GM18867 (cell line): ENCODE results near the gene FITM1.
A peak's percentile ranks its signal among the peaks of the same experiment; 100 is the strongest.

ENCODE experiments used
- ATAC-seq: cut with Tn5 transposase; IDR thresholded peaks from one replicate; pipeline ENCODE4 v1.9.1; 2021; ENCODE audit warnings: mild to moderate bottlenecking, moderate library complexity; ENCODE audit not compliant: unreplicated experiment

The FITM1 gene

DNA sequence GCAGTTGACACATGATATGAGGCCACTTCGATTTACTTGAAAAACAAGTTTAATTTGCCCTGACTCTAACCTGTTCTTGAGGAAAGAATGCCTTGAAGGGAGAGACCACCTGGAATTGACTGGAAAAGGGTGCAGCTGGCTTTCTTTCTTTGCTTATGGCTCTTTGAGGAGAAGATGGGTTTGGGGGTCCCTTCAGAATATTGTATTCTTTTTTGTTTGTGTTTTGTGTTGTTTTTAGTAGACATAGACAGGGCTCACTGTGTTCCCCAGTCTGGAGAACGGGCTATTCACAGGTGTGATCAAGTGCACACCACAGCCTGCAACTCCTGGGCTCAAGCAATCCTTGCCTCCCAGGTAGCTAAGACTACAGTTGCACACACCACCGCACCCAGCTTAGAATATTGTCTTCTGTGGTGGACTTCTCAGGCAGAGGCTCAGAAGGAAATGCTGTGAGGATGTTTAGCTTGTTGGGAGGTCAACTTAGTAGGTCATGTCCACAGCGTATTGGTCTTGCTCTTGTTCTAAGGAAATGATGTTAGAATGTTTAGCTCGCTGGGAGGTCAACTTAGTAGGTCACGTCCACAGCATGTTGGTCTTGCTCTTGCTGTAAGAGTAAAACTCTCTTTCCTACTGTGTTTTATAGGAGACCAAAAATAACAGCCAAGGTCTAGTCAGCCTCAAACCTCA is 14.2 kb upstream of the FITM1 start:
- no peak for ATAC-seq

GRCh38 chr14:24117179-24117578 is 13.3 kb upstream of the FITM1 start:
- ATAC-seq, result no peak

GRCh38 chr14:24119691-24120090 is 10.8 kb upstream of the FITM1 start:
- ATAC-seq, result no peak

DNA sequence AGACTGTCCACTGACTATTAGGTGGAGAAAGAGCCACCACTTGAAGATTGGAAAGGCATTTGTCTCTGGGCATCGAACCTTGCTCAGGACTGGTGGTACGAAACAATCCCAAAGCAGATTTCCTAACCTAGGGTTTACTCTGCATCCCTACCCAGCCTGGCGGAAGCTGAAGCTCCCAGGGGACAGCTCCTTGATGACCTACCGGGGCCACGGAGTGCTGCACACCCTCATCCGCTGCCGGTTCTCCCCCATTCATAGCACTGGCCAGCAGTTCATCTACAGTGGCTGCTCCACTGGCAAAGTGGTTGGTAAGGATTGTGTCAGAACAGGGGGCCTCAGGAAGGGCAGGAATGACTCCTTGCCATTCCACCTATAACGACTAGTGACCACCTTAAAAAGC is 9.2 kb upstream of the FITM1 start:
- ATAC-seq, result no peak

DNA sequence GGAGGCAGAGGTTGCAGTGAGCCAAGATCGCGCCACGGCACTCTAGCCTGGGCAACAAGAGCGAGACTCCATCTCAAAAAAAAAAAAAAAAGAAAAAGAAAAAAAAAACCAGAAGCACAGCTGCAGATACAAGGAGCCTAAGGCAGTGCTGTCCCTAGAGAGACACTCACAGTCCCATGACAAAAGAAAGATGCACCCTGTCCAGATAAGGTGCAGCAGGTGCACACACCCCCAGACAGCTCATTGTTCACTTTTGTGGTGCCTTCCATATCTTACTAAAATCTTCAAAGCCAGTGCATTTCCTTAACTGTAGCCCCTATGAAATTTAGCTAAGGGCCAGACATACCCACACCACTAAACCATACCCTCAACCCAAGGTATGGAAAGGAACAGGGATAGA is 8.0 kb upstream of the FITM1 start:
- no peak for ATAC-seq

GRCh38 chr14:24122898-24123297 is 7.6 kb upstream of the FITM1 start:
- ATAC-seq, result no peak

DNA sequence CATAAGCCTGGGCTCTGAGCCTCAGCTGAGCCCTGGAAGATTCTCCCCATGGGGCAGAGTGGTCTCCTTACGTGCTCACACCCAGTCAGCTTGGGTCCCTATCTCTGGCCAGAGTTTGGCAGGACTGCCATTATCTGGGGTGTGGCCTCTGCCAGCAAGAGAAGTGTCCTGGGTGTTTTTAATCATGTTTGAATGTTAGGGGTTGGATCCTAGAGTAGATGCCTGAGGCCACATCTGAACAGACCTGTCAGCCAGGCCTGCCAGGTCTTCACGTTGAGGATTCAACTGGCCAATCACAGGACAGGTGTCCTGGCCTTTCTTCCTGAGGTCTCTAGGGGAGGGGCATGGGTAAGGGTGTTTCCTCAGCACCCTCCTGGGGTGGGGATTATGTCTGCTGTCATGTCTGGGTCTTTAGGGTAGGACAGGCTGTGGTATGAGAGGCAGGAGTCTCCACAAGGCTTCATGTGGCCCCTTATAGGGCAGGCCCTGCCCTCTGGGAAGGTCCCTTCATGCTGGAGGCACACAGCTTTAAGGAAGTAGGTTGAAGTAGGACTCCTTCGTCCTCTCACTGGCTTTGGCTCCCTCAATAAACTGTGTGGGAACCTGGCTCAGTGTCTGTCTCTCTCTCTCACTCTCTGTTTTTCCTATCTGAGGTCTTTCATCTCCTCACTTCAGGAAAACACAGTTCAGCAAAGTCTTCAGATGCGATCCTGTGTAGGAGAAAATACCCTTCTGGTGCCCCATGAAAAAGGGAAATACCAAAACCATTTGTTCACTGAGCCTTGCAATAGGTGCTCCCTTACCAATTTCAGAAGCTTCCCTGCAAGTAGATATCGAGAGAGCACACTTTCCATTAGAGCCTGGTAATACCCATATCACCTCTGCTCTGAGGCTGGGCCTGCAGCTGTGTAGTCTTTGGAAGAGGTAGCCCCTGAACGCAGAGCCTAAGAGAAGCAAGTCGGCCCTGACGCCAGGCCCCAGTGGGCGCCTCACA is 6.7 kb upstream of the FITM1 start:
- ATAC-seq, result no peak

GRCh38 chr14:24126939-24127338 is 3.5 kb upstream of the FITM1 start:
- ATAC-seq, result no peak

- ATAC-seq, result no peak
These were observed 2.8 kb upstream of the FITM1 start for GRCh38 chr14:24127673-24128072.

- ATAC-seq, result no peak
These were observed 955 bp upstream of the FITM1 start for GRCh38 chr14:24129410-24129998.

DNA sequence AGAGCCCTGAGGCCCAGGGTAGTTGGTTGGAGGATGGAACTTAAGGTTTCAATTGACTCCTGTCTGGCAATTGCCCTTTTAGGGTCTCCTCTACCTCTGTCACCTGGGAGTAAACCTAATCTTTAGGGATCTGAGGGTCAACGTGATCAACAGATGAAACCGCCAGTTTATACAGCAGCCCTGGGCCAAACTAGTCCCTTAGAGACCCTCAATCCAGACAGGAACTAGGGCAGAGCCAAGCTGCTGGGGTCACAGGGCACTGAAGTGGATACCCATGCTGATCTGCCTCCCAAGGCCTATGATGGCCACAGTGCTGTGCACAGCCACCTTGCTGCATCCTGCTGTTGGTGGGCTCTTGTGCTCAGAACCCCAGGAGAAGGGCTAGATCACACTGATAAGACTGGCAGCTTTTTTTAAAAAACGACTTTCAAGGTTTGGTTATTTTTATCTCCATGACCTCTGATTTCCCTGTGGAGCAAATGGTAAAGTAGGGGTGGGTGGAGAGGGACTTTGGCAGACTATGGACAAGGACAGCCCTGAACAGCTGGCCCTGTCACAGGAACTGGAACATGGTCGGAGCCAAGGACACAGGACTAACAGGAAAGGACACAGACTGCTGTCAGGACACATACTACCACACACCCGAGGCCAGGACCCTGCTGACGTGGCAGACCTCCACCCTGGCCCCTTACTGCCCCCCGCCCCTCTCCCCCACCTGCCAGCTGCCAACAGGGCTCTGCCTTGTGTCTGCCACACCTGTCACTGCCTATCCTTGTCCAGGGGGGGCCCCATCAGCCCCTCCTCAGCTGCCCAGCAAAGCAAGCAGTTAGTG is 474 bp downstream of the FITM1 start:
- no peak for ATAC-seq

DNA sequence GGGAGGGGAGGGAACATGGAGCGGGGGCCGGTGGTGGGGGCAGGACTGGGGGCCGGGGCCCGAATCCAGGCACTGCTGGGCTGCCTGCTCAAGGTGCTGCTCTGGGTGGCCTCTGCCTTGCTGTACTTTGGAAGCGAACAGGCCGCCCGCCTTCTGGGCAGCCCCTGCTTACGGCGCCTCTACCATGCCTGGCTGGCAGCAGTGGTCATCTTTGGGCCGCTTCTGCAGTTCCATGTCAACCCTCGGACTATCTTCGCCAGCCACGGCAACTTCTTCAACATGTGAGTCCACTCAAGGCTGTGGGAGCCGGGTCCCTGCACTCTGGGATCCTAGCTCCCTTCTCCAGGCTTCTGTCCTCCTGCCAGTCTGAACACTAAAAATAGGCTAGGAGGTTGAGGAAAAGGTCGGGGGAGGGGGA is 1.1 kb downstream of the FITM1 start:
- no peak for ATAC-seq

- ATAC-seq, result no peak
These were observed 1.7 kb downstream of the FITM1 start for GRCh38 chr14:24132061-24132685.

DNA sequence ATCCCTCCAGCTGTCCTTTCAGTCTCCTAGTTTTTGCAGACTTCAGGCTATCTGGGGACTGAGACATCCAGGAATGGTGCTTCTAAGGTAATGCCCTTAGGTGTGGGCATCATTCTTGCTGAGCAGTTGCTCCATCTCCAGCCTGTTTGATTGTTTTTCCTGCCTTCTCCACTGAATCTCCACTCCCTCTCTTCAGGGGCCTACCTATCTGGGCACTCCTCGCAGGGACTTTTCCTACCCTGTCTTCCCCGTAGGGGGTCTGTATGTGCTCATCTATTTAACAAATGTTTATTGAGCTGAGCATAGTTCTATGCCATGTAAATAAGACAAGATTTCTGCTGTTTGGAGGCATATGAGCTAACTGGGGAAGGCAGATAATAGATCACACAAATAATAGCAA is 2.5 kb downstream of the FITM1 start:
- no peak for ATAC-seq

DNA sequence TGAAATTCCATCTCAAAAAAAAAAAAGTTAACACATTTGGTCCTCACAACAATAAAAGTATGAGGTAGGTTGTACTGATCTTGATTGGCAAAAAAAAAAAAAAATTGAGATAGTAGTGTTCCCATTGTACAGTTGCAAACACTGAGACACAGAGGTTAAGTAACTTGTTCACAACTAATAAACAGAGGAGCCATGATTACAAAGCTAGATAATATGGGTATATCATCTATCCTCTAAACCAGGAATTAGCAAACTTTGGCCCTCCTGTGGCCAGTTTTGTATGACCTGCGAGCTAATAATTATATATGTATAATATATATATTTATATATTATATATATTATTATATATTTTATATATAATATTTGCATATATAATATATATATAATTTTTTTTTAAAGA is 3.3 kb downstream of the FITM1 start:
- ATAC-seq, result no peak

DNA sequence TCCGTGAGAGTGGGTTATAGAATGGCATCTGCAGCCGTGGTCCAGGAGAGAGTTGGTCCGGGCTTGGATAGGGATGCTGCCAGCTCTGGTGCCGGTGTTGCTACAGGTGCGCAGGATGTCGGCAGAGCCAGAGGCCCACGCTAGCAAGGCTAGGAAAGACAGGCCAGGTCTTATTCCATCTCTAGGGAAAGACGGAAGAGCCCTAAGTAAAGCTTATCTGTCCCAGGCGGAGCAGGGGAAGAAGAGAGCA is 5.0 kb downstream of the FITM1 start:
- ATAC-seq, result peak; percentile 6

DNA sequence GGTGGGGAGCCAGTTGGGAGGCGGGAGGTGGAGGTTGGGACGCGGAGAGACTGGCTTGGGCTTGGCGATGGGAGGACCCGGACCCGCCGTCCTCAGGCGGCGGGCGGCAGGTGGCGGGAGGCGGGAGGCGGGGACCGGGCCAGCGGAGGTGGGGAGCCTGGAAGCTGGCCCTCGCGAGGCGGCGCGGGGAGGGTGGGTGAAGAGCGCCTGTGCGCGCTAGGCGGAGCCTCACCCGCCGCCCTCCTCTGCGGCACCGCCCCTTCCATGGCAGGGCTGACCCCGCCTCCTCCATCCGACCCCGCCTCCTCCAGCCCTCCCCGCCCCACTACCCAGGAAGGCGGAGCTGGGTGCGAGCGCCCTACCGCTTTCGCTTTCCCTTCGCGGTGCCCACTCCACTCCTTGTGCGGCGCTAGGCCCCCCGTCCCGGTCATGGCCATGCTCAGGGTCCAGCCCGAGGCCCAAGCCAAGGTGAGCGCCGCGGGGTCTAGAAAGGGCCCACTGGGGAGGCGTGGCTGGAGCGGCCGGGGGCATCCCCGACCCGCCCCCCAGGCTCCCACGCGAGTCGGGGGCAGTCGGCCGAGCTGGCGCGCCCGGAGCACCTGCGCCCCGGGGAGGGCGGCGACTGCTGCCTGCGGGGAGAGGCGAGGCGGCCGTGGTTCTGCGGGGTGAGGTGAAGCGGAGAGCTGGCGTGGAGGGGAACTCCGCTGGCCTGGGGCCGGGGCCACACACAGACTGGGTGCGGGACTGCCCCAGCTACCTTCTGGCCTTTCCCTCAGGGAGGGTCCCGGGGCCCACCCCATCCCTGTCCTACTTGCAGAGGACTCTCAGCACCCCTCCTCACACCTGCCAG is 5.6 kb downstream of the FITM1 start, which contains the start of gene PSME1:
Gene PSME1 (plus strand): TSS at position 361 of the 850 bp plus-strand sequence. CDS start 69 bp downstream, at position 430.
- peak; percentile 84 for ATAC-seq

- no peak for ATAC-seq
These were observed 6.4 kb downstream of the FITM1 start for GRCh38 chr14:24136684-24137528.
